Astrocyte (in vitro differentiated cells and primary cell): Measurements from ENCODE around the gene TRPM4.

Experiments used
- EZH2 ChIP-seq: IDR thresholded peaks from 2 replicates; pipeline ENCODE4 v1.6.1; 2012; ENCODE audit warnings: mild to moderate bottlenecking, low read length, inconsistent platforms; ENCODE audit not compliant: insufficient read depth
- TF ChIP-seq, protein P1 (sequence below): IDR thresholded peaks from 2 replicates; pipeline ENCODE4 v1.5.1; 2011; ENCODE audit warnings: low read depth, mild to moderate bottlenecking, inconsistent platforms, low read length, moderate library complexity; ENCODE audit not compliant: insufficient read depth

DNA sequence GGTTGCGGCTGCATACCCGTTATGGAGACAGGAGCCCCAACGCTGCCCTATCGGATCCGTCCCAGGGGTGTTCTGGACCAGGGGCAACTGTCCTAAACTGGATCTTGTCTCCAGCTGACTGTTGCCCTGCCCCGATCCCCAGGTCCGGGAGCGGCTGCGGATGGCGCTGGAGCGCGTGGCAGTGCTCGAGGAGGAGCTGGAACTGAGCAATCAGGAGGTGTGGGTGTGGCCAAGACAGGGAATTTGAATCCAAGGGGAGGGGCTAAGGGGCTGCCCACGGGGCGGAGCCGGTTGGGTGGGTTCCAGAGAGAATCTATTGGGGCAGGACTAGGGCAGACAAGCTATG is 28.4 kb upstream of the TRPM4 start:
- TF ChIP-seq, protein P1, sequence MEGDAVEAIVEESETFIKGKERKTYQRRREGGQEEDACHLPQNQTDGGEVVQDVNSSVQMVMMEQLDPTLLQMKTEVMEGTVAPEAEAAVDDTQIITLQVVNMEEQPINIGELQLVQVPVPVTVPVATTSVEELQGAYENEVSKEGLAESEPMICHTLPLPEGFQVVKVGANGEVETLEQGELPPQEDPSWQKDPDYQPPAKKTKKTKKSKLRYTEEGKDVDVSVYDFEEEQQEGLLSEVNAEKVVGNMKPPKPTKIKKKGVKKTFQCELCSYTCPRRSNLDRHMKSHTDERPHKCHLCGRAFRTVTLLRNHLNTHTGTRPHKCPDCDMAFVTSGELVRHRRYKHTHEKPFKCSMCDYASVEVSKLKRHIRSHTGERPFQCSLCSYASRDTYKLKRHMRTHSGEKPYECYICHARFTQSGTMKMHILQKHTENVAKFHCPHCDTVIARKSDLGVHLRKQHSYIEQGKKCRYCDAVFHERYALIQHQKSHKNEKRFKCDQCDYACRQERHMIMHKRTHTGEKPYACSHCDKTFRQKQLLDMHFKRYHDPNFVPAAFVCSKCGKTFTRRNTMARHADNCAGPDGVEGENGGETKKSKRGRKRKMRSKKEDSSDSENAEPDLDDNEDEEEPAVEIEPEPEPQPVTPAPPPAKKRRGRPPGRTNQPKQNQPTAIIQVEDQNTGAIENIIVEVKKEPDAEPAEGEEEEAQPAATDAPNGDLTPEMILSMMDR, result no peak
- TF ChIP-seq EZH2, result no peak
